ENCODE data around the gene ELL2. TPM values are rescaled to one million over a fixed set of nuclear protein-coding genes. Genes with fewer than 3 reads are reported as not detected.

ELL2 gene
- total and polyA plus RNA-seq, 2 of the 13 experiments (the other 11 are each of a cell fraction or from before 2014, with no cell fraction given), result 78.9 to 97.1 TPM

- TF ChIP-seq REPIN1 (CRISPR knock-in tag; IDR thresholded peaks at IDR 0.05; ENCODE audit: borderline replicate concordance, low read depth), result peak; percentile 85; the same call in 1 of the 2 replicates
- no peak for TF ChIP-seq NONO (IDR thresholded peaks at IDR 0.05)
- peak; percentile 78; the same call in 1 of the 2 replicates for TF ChIP-seq NONO (CRISPR knock-in tag; conservative IDR thresholded peaks at IDR 0.05)
- TF ChIP-seq ZNF549 (CRISPR knock-in tag; IDR thresholded peaks at IDR 0.05), result no peak
- TF ChIP-seq SPEN (CRISPR knock-in tag; IDR thresholded peaks at IDR 0.05; ENCODE audit: low read depth), result peak; percentile 68; the same call in 1 of the 2 replicates
- TF ChIP-seq, protein P1, sequence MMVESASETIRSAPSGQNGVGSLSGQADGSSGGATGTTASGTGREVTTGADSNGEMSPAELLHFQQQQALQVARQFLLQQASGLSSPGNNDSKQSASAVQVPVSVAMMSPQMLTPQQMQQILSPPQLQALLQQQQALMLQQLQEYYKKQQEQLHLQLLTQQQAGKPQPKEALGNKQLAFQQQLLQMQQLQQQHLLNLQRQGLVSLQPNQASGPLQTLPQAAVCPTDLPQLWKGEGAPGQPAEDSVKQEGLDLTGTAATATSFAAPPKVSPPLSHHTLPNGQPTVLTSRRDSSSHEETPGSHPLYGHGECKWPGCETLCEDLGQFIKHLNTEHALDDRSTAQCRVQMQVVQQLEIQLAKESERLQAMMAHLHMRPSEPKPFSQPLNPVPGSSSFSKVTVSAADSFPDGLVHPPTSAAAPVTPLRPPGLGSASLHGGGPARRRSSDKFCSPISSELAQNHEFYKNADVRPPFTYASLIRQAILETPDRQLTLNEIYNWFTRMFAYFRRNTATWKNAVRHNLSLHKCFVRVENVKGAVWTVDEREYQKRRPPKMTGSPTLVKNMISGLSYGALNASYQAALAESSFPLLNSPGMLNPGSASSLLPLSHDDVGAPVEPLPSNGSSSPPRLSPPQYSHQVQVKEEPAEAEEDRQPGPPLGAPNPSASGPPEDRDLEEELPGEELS (CRISPR knock-in tag; IDR thresholded peaks at IDR 0.05), result peak; percentile 91; the same call in 1 of the 2 replicates
- TF ChIP-seq, protein P2, sequence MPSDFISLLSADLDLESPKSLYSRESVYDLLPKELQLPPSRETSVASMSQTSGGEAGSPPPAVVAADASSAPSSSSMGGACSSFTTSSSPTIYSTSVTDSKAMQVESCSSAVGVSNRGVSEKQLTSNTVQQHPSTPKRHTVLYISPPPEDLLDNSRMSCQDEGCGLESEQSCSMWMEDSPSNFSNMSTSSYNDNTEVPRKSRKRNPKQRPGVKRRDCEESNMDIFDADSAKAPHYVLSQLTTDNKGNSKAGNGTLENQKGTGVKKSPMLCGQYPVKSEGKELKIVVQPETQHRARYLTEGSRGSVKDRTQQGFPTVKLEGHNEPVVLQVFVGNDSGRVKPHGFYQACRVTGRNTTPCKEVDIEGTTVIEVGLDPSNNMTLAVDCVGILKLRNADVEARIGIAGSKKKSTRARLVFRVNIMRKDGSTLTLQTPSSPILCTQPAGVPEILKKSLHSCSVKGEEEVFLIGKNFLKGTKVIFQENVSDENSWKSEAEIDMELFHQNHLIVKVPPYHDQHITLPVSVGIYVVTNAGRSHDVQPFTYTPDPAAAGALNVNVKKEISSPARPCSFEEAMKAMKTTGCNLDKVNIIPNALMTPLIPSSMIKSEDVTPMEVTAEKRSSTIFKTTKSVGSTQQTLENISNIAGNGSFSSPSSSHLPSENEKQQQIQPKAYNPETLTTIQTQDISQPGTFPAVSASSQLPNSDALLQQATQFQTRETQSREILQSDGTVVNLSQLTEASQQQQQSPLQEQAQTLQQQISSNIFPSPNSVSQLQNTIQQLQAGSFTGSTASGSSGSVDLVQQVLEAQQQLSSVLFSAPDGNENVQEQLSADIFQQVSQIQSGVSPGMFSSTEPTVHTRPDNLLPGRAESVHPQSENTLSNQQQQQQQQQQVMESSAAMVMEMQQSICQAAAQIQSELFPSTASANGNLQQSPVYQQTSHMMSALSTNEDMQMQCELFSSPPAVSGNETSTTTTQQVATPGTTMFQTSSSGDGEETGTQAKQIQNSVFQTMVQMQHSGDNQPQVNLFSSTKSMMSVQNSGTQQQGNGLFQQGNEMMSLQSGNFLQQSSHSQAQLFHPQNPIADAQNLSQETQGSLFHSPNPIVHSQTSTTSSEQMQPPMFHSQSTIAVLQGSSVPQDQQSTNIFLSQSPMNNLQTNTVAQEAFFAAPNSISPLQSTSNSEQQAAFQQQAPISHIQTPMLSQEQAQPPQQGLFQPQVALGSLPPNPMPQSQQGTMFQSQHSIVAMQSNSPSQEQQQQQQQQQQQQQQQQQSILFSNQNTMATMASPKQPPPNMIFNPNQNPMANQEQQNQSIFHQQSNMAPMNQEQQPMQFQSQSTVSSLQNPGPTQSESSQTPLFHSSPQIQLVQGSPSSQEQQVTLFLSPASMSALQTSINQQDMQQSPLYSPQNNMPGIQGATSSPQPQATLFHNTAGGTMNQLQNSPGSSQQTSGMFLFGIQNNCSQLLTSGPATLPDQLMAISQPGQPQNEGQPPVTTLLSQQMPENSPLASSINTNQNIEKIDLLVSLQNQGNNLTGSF (CRISPR knock-in tag; IDR thresholded peaks at IDR 0.05), result no peak
- TF ChIP-seq SMARCE1 (IDR thresholded peaks at IDR 0.05; ENCODE audit: borderline replicate concordance), result no peak
- peak; percentile 60; the same call in 1 of the 2 replicates for TF ChIP-seq ZNF501 (CRISPR knock-in tag; IDR thresholded peaks at IDR 0.05)
- TF ChIP-seq HNF4G (IDR thresholded peaks at IDR 0.05; ENCODE audit: borderline replicate concordance, low read depth, low read length), result peak; percentile 55; the same call in 1 of the 2 replicates
- peak; percentile 78; the same call in 1 of the 2 replicates for TF ChIP-seq HNF4G (CRISPR knock-in tag; IDR thresholded peaks at IDR 0.05; ENCODE audit: borderline replicate concordance, low read depth)
- TF ChIP-seq ZNF841 (CRISPR knock-in tag; IDR thresholded peaks at IDR 0.05; ENCODE audit: borderline replicate concordance), result no peak
- TF ChIP-seq ZNF704 (CRISPR knock-in tag; IDR thresholded peaks at IDR 0.05; ENCODE audit: borderline replicate concordance), result no peak
- TF ChIP-seq ATF7-NPFF (CRISPR knock-in tag; IDR thresholded peaks at IDR 0.05; ENCODE audit: low read depth), result no peak
- peak; percentile 92 for TF ChIP-seq MIXL1 (CRISPR knock-in tag; IDR thresholded peaks at IDR 0.05)
- peak; percentile 99 for TF ChIP-seq SALL1 (CRISPR knock-in tag; IDR thresholded peaks at IDR 0.05)
- TF ChIP-seq SALL2 (CRISPR knock-in tag; IDR thresholded peaks at IDR 0.05), result no peak
- peak; percentile 96 for TF ChIP-seq GFI1 (CRISPR knock-in tag; IDR thresholded peaks at IDR 0.05; ENCODE audit: borderline replicate concordance)
- no peak for TF ChIP-seq HCFC1 (IDR thresholded peaks at IDR 0.05; ENCODE audit: low read depth, low read length)
- peak; percentile 36; the same call in 1 of the 2 replicates for TF ChIP-seq ARNT2 (CRISPR knock-in tag; IDR thresholded peaks at IDR 0.05; ENCODE audit: low read depth)
- peak; percentile 93 for TF ChIP-seq POGZ (CRISPR knock-in tag; IDR thresholded peaks at IDR 0.05)
Measured at GRCh38 chr5:95864944-95865504, 96.6 kb downstream of the ELL2 start (continued).

Measured in HepG2 (cell line).